ENCODE data around the gene FXR2.

DNA sequence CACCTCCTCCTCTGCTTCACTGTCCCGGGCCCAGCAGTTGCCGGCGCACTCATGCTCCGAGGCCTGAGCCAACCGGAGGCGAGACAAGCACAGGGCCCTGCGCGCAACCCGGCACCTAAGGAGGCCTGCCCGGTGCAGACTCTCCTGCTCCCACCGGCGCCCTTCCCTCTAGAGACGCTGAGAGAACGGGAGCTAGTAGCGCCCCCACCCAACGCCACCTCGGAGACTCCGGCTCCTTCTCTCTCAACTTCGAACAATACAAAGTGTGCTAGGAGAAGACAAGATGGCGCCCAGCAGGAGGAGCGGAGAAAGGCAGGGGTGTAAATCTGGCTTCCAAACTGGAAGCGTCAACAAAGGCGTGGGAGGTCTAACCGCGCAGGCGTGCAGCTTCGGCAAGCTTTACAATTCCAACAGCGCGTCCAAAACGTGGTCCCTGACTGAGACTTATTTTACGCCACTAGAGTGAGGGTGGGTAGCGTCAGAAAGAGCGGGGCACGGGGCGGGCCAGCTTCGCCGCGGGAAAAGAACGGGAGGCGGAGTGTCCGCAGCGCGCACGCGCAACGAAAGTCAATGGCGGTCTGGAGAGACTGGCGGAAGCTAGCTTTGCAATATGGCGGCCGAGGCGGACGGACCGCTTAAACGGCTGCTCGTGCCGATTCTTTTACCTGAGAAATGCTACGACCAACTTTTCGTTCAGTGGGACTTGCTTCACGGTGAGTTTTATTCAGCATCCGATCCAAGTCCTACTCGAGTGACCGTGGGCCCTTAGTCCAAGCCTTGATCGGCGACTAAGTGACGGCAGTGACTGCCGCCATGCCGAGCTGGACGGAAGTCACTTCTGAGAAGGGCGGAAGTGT, 31.2 kb downstream of the FXR2 start, which contains the start of gene MPDU1:
- TF ChIP-seq, protein P1, sequence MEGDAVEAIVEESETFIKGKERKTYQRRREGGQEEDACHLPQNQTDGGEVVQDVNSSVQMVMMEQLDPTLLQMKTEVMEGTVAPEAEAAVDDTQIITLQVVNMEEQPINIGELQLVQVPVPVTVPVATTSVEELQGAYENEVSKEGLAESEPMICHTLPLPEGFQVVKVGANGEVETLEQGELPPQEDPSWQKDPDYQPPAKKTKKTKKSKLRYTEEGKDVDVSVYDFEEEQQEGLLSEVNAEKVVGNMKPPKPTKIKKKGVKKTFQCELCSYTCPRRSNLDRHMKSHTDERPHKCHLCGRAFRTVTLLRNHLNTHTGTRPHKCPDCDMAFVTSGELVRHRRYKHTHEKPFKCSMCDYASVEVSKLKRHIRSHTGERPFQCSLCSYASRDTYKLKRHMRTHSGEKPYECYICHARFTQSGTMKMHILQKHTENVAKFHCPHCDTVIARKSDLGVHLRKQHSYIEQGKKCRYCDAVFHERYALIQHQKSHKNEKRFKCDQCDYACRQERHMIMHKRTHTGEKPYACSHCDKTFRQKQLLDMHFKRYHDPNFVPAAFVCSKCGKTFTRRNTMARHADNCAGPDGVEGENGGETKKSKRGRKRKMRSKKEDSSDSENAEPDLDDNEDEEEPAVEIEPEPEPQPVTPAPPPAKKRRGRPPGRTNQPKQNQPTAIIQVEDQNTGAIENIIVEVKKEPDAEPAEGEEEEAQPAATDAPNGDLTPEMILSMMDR (conservative IDR thresholded peaks at IDR 0.05 in 1 of 2, IDR thresholded peaks at IDR 0.05 in 1 of 2; ENCODE audit: low read depth in 1 of 2, low read length in 2 of 2) = no peak
- no peak for TF ChIP-seq EZH2 (IDR thresholded peaks at IDR 0.05; ENCODE audit: low read length, missing control alignments)
